ENCODE measurements around the gene NUP98.

NUP98 gene

GRCh38 chr11:3736816-3737215 is 60.5 kb downstream of the NUP98 start:
- Histone ChIP-seq H3K36me3 (replicated peaks) (peaks cover 53% of the 10 kb centered on the region), H3K27me3 (replicated peaks) (no peaks in the 10 kb centered on the region)

DNA sequence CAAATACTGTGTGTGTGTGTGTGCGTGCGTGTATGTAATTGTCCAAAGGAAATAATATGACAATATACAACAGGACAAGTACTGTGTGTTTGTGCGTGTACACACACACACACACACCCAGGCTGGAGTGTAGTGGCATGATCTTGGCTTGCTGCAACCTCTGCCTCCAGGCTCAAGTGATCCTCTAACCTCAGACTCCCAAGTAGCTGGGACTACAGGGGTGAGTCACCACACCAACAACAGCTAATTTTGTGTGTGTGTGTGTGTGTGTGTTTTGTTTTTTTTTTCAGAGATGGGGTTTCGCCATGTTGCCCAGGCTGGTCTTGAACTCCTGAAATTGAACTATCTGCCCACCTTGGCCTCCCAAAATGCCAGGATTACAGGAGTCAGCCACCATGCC is 61.5 kb downstream of the NUP98 start:
- Histone ChIP-seq H3K27me3 (replicated peaks) (no peaks in the 10 kb centered on the region), H3K4me3 (ENCODE audit: low read depth, low read length) (no peak overlapping the region), H3K27ac (no peak overlapping the region), H3K36me3 (replicated peaks) (peaks cover 57% of the 10 kb centered on the region)
- in situ Hi-C loops (cut with HindIII; ENCODE audit: low pct_ligation_motif_present, low sequenced_read_pairs) = no loop called here
- no peak for TF ChIP-seq CTCF (IDR thresholded peaks at IDR 0.05; ENCODE audit: low read depth, low read length, missing control alignments)
- DNase-seq = peak; percentile 14

More at GRCh38 chr11:3736816-3737215, 60.5 kb downstream of the NUP98 start:
- Histone ChIP-seq H3K27ac (no peak overlapping the region), H3K4me3 (ENCODE audit: low read depth, low read length) (no peak overlapping the region)
- DNase-seq = no peak
- in situ Hi-C loops (cut with HindIII; ENCODE audit: low pct_ligation_motif_present, low sequenced_read_pairs) = no loop called here
- TF ChIP-seq CTCF (IDR thresholded peaks at IDR 0.05; ENCODE audit: low read depth, low read length, missing control alignments) = no peak

- TF ChIP-seq CTCF (IDR thresholded peaks at IDR 0.05; ENCODE audit: low read depth, low read length, missing control alignments) = no peak
- no peak overlapping the region for H3K4me3 ChIP-seq (ENCODE audit: low read depth, low read length)
- in situ Hi-C loops (cut with HindIII; ENCODE audit: low pct_ligation_motif_present, low sequenced_read_pairs) = no loop called here
- H3K27ac ChIP-seq = no peak overlapping the region
- DNase-seq = no peak
- peaks cover 74% of the 10 kb centered on the region for H3K36me3 ChIP-seq (replicated peaks)
- no peaks in the 10 kb centered on the region for H3K27me3 ChIP-seq (replicated peaks)
Measured at GRCh38 chr11:3732671-3733436, 64.5 kb downstream of the NUP98 start.

GRCh38 chr11:3723014-3723708 is 74.2 kb downstream of the NUP98 start:
- Histone ChIP-seq H3K4me3 (ENCODE audit: low read depth, low read length) (no peak overlapping the region), H3K36me3 (replicated peaks) (peaks cover 52% of the 10 kb centered on the region), H3K27me3 (replicated peaks) (no peaks in the 10 kb centered on the region), H3K27ac (peak overlapping the region; percentile 86)
- DNase-seq = peak; percentile 94
- in situ Hi-C loops (cut with HindIII; ENCODE audit: low pct_ligation_motif_present, low sequenced_read_pairs) = no loop called here
- no peak for TF ChIP-seq CTCF (IDR thresholded peaks at IDR 0.05; ENCODE audit: low read depth, low read length, missing control alignments)

GRCh38 chr11:3722100-3722499 is 75.3 kb downstream of the NUP98 start:
- in situ Hi-C loops (cut with HindIII; ENCODE audit: low pct_ligation_motif_present, low sequenced_read_pairs) = no loop called here
- no peak overlapping the region for H3K4me3 ChIP-seq (ENCODE audit: low read depth, low read length)
- peaks cover 53% of the 10 kb centered on the region for H3K36me3 ChIP-seq (replicated peaks)
- TF ChIP-seq CTCF (IDR thresholded peaks at IDR 0.05; ENCODE audit: low read depth, low read length, missing control alignments) = no peak
- no peak for DNase-seq
- peak overlapping the region; percentile 86 for H3K27ac ChIP-seq
- no peaks in the 10 kb centered on the region for H3K27me3 ChIP-seq (replicated peaks)
